Activated CD8-positive, alpha-beta memory T cell treated with anti-CD3 and anti-CD28 coated beads for 24 hours (primary cell): ENCODE results near the gene ZBTB20.

Experiments
- DNase-seq: peaks from one replicate; pipeline ENCODE4 v3.0.0-alpha.2; 2020

Gene ZBTB20

GRCh38 chr3:114608293-114608692 is 538.8 kb downstream of the ZBTB20 start:
- DNase-seq, result no peak

- no peak for DNase-seq
These were observed 540.8 kb downstream of the ZBTB20 start for GRCh38 chr3:114606336-114606735.

- no peak for DNase-seq
These were observed 546.5 kb downstream of the ZBTB20 start for GRCh38 chr3:114600571-114600970.

GRCh38 chr3:114597871-114598270 is 549.2 kb downstream of the ZBTB20 start:
- DNase-seq, result no peak

- DNase-seq, result no peak
These were observed 550.1 kb downstream of the ZBTB20 start for GRCh38 chr3:114597012-114597411.

GRCh38 chr3:114596147-114596546 is 550.9 kb downstream of the ZBTB20 start:
- DNase-seq, result no peak

GRCh38 chr3:114595522-114596028 is 551.5 kb downstream of the ZBTB20 start:
- DNase-seq, result no peak

- no peak for DNase-seq
These were observed 556.6 kb downstream of the ZBTB20 start for GRCh38 chr3:114590309-114591047.

GRCh38 chr3:114587986-114588385 is 559.1 kb downstream of the ZBTB20 start:
- no peak for DNase-seq

- DNase-seq, result no peak
These were observed 561.0 kb downstream of the ZBTB20 start for GRCh38 chr3:114586119-114586518.

GRCh38 chr3:114585687-114586086 is 561.4 kb downstream of the ZBTB20 start:
- no peak for DNase-seq

GRCh38 chr3:114584734-114585371 is 562.2 kb downstream of the ZBTB20 start:
- no peak for DNase-seq

- DNase-seq, result no peak
These were observed 564.2 kb downstream of the ZBTB20 start for GRCh38 chr3:114582929-114583328.

- no peak for DNase-seq
These were observed 574.6 kb downstream of the ZBTB20 start for GRCh38 chr3:114572364-114573062.

GRCh38 chr3:114571363-114571762 is 575.7 kb downstream of the ZBTB20 start:
- DNase-seq, result no peak

GRCh38 chr3:114569186-114569585 is 577.9 kb downstream of the ZBTB20 start:
- DNase-seq, result no peak

GRCh38 chr3:114567771-114568170 is 579.3 kb downstream of the ZBTB20 start:
- DNase-seq, result no peak

GRCh38 chr3:114566767-114567166 is 580.3 kb downstream of the ZBTB20 start:
- DNase-seq, result no peak

GRCh38 chr3:114566162-114566755 is 580.8 kb downstream of the ZBTB20 start:
- no peak for DNase-seq

GRCh38 chr3:114565216-114565615 is 581.9 kb downstream of the ZBTB20 start:
- no peak for DNase-seq

- DNase-seq, result no peak
These were observed 583.4 kb downstream of the ZBTB20 start for GRCh38 chr3:114563720-114564119.

- DNase-seq, result no peak
These were observed 584.5 kb downstream of the ZBTB20 start for GRCh38 chr3:114562557-114562956.

- no peak for DNase-seq
These were observed 588.8 kb downstream of the ZBTB20 start for GRCh38 chr3:114558271-114558670.
